HCT116 (cell line): ENCODE results near the gene FRY.

Experiments
- CEBPB ChIP-seq: IDR thresholded peaks from 2 replicates; pipeline ENCODE4 v1.6.1; 2012; ENCODE audit warnings: low read depth
- EZH2 ChIP-seq: fragments of 200-600 bp; sonication (generic); IDR thresholded peaks from 2 replicates; pipeline ENCODE4 v1.6.1; 2017; ENCODE audit warnings: antibody characterized with exemption, mixed run types
- FOSL1 ChIP-seq: IDR thresholded peaks from 2 replicates; pipeline ENCODE4 v1.6.1; 2012; ENCODE audit warnings: low read depth
- MAX ChIP-seq: IDR thresholded peaks from 2 replicates; pipeline ENCODE4 v1.6.1; 2012
- POLR2AphosphoS5 ChIP-seq: IDR thresholded peaks from 2 replicates; pipeline ENCODE4 v1.6.1; 2011; ENCODE audit warnings: mild to moderate bottlenecking, low read depth, low read length, moderate library complexity
- RAD21 ChIP-seq: IDR thresholded peaks from 2 replicates; pipeline ENCODE4 v1.6.1; 2012; ENCODE audit warnings: low read depth, mild to moderate bottlenecking
- SIN3A ChIP-seq: IDR thresholded peaks from 2 replicates; pipeline ENCODE4 v1.6.1; 2012; ENCODE audit warnings: low read depth
- SP1 ChIP-seq: IDR thresholded peaks from 2 replicates; pipeline ENCODE4 v1.6.1; 2012; ENCODE audit warnings: low read depth
- SRF ChIP-seq: IDR thresholded peaks from 2 replicates; pipeline ENCODE4 v1.6.1; 2012; ENCODE audit warnings: low read depth
- YY1 ChIP-seq: IDR thresholded peaks from 2 replicates; pipeline ENCODE4 v1.6.1; 2011; ENCODE audit warnings: low read length, low read depth, moderate library complexity, mild to moderate bottlenecking; ENCODE audit not compliant: insufficient replicate concordance; ENCODE audit errors: extremely low read depth
- ZNF274 ChIP-seq: fragments of 200-500 bp; sonication (Bioruptor generic); IDR thresholded peaks from 2 replicates; pipeline ENCODE4 v1.6.1; 2014; ENCODE audit warnings: mild to moderate bottlenecking, low read depth, low read length, inconsistent platforms
- TF ChIP-seq, protein P1 (sequence below), 3 experiments: fragments of 200-600 bp in 1 of 3; sonication (generic) in 1 of 3; IDR thresholded peaks in 2 of 3; conservative IDR thresholded peaks in 1 of 3; 2 replicates each; pipeline ENCODE4 v1.5.1; 2012 to 2017; ENCODE audit warnings: low read depth in 2 of 3, low read length in 2 of 3, antibody characterized with exemption in 1 of 3, borderline replicate concordance in 1 of 3, control low read depth in 1 of 3, mild to moderate bottlenecking in 1 of 3, mixed read lengths in 1 of 3, mixed run types in 1 of 3, moderate library complexity in 1 of 3; ENCODE audit not compliant: insufficient read depth in 1 of 3

DNA sequence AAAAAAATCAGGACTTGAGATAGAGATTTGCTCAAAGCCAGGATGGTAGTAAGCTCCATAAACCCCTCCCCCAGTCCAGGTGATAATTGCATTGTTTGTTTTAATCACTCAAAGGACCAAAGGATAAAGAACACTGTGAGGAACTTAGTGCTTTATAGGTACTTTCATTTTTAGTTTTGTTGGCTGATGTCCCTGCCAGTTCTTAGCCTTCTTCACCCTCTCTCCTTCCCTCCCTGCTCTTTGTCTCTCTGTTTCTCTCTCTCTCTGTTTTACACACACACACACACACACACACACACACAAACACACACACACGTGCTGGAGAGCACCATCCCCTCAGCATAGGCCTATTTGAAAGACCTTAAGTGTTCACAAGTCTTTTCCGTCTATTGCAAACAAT, 5.2 kb downstream of the FRY start:
- TF ChIP-seq FOSL1, result no peak
- no peak for TF ChIP-seq YY1
- TF ChIP-seq, protein P1, sequence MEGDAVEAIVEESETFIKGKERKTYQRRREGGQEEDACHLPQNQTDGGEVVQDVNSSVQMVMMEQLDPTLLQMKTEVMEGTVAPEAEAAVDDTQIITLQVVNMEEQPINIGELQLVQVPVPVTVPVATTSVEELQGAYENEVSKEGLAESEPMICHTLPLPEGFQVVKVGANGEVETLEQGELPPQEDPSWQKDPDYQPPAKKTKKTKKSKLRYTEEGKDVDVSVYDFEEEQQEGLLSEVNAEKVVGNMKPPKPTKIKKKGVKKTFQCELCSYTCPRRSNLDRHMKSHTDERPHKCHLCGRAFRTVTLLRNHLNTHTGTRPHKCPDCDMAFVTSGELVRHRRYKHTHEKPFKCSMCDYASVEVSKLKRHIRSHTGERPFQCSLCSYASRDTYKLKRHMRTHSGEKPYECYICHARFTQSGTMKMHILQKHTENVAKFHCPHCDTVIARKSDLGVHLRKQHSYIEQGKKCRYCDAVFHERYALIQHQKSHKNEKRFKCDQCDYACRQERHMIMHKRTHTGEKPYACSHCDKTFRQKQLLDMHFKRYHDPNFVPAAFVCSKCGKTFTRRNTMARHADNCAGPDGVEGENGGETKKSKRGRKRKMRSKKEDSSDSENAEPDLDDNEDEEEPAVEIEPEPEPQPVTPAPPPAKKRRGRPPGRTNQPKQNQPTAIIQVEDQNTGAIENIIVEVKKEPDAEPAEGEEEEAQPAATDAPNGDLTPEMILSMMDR (IDR thresholded peaks at IDR 0.05 in 2 of 3, conservative IDR thresholded peaks at IDR 0.05 in 1 of 3; ENCODE audit: borderline replicate concordance in 1 of 3, insufficient read depth in 1 of 3, low read depth in 2 of 3, low read length in 2 of 3), result no peak
- TF ChIP-seq ZNF274, result no peak
- no peak for TF ChIP-seq POLR2AphosphoS5
- no peak for TF ChIP-seq RAD21
- no peak for TF ChIP-seq EZH2
- TF ChIP-seq SP1, result no peak
- no peak for TF ChIP-seq SRF
- no peak for TF ChIP-seq MAX
- no peak for TF ChIP-seq CEBPB
- no peak for TF ChIP-seq SIN3A
